Stimulated activated CD4-positive, alpha-beta T cell treated with anti-CD3 and anti-CD28 coated beads, Interleukin-1b, Interleukin-23, amount 100 ng/mL, for 24 hours (primary cell): ENCODE results near the gene TFE3.

Experiments
- DNase-seq, 4 experiments: peaks; one replicate each; pipeline ENCODE4 v3.0.0-alpha.2; 2020; ENCODE audit warnings: low read depth in 4 of 4, low spot score in 1 of 4

Gene TFE3

GRCh38 chrX:49060914-49061313 is 17.8 kb upstream of the TFE3 start:
- no peak for DNase-seq

- no peak for DNase-seq
Observed at GRCh38 chrX:49059681-49060085, 16.5 kb upstream of the TFE3 start.

GRCh38 chrX:49059201-49059600 is 16.0 kb upstream of the TFE3 start:
- no peak for DNase-seq

GRCh38 chrX:49058794-49059193 is 15.6 kb upstream of the TFE3 start, which contains the start of gene CCDC120:
Gene CCDC120, plus strand, starts transcription at chrX:49058999. Its CDS starts 3,043 bp downstream, at chrX:49062042.
- DNase-seq: no peak

- DNase-seq: no peak
Observed at GRCh38 chrX:49054073-49054762, 11.1 kb upstream of the TFE3 start.

GRCh38 chrX:49053223-49054072 is 10.3 kb upstream of the TFE3 start:
- DNase-seq: peak in 3 of 4 experiments; percentile 34 to 52 (median 37)

GRCh38 chrX:49043987-49044281 is 777 bp upstream of the TFE3 start:
- no peak for DNase-seq

- no peak for DNase-seq
Observed at GRCh38 chrX:49042581-49043219, 457 bp downstream of the TFE3 start.

- DNase-seq: no peak
Observed at GRCh38 chrX:49041744-49042580, 1.2 kb downstream of the TFE3 start.

GRCh38 chrX:49040376-49040955 is 2.7 kb downstream of the TFE3 start:
- no peak for DNase-seq

GRCh38 chrX:49039598-49040375 is 3.4 kb downstream of the TFE3 start:
- peak in 2 of 4 experiments; percentile 10 to 46 for DNase-seq

- no peak for DNase-seq
Observed at GRCh38 chrX:49037883-49038475, 5.2 kb downstream of the TFE3 start.

- DNase-seq: no peak
Observed at GRCh38 chrX:49030283-49030682, 12.9 kb downstream of the TFE3 start.

- DNase-seq: no peak
Observed at GRCh38 chrX:49029876-49030275, 13.3 kb downstream of the TFE3 start.

GRCh38 chrX:49019599-49020249 is 23.4 kb downstream of the TFE3 start:
- DNase-seq: no peak

- DNase-seq: no peak
Observed at GRCh38 chrX:49019050-49019449, 24.1 kb downstream of the TFE3 start.

- no peak for DNase-seq
Observed at GRCh38 chrX:49003696-49004095, 39.5 kb downstream of the TFE3 start.

- DNase-seq: peak; percentile 44 to 54 (median 47)
Observed at GRCh38 chrX:49002091-49002935, 40.8 kb downstream of the TFE3 start, which contains the start of gene GRIPAP1. Gene GRIPAP1, minus strand, starts transcription at chrX:49002264. Its CDS starts 35 bp downstream, at chrX:49002229.
